Amniotic stem cell (primary cell): Measurements from ENCODE around the gene POLK.
"Not testable (repeated sequence)": the region's sequence is repeated elsewhere in the genome, so short reads cannot be mapped to it uniquely, and the experiment has no call there.

ENCODE experiments used
- DNase-seq: peaks from one replicate; lab custom pipeline; 2025; lab: John Stamatoyannopoulos, UW

The POLK gene

DNA sequence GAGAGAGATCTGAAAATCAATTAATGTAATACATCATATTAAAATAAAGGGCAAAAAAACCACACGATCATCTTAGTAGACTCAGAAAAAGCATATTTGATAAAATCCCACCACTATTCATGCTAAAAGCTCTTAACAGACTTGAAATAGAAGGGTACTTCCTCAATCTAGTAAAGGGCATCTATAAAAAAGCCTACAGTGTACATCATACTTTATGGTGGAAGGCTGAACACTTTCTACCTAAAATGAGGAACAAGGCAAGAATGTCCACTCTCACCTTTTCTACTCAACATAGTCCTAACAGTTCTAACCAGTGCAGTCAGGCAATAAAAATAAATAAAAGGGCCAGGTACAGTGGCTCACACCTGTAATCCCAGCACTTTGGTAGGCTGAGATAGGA lies 38.9 kb downstream of the POLK start:
- DNase-seq: no peak

DNA sequence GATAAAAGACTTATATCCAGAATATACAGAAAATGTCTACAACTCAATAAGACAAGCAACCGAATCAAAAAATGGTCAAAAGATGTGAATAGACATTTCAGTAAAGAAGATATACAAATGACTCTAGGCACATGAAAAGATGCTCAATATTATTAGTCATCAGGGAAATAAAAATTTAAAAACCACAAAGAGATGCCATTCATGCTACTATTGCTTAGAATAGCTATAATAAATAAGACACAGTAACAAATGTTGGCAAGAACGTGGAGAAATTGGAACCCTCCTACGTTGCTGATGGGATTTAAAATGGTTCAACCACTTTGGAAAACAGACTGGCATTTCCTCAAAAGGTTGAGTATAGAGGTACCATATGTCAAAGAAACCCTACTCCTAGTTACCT lies 39.8 kb downstream of the POLK start:
- no peak for DNase-seq

DNA sequence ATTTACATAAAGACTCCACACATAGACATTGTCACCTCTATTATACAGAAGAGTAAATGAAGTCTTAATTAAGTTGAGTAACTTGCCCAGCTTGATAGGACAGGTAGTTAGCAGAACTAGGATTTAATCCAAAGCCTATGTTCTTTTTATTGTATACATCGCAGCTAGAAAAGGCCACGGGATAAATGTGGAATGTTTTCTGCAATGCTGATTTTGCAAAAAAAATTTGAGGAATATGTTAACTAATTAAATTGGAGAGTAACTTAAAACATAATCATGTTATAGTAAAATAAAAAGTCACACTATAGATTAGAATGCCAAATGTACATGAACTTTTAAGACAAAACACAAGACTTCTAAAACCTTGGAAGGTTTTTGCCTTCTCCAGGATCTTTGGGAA lies 41.1 kb downstream of the POLK start:
- no peak for DNase-seq

DNA sequence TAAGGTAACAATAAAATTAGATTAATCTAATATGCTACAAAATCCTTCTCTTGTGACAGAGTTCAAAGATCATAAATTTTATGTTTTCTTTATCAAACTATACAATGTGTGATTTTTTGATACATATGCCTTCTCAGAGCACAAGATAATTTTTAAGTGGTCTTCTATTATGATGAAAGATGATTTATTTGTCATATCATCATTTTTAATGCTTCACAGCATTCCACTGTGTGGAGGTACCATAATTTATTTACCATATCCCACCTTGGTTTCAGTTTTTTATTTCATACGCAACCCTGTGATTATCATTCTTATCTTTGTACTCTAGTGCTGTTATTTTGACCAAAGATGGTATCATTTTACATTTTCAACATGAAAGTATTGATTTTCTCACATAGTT lies 41.7 kb downstream of the POLK start:
- DNase-seq: no peak

DNA sequence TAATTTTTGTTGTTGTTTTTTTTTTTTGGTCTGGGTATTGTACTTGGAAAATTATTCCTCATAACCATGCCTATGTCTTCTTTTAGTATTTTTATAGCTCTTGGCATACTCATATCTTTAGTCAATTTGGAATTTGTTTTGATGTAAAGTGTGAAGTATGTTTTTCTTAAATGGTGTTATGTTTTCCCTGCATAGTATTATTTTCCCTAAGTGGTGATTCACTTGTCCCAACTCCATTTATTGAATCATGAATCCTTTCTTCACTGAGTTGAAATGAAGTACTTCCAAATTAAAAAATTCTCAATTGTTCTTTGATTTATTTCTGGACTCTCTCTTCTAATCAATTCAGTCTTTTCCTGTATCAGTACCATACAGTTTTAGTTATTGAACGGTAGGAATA lies 46.5 kb downstream of the POLK start:
- DNase-seq: no peak

DNA sequence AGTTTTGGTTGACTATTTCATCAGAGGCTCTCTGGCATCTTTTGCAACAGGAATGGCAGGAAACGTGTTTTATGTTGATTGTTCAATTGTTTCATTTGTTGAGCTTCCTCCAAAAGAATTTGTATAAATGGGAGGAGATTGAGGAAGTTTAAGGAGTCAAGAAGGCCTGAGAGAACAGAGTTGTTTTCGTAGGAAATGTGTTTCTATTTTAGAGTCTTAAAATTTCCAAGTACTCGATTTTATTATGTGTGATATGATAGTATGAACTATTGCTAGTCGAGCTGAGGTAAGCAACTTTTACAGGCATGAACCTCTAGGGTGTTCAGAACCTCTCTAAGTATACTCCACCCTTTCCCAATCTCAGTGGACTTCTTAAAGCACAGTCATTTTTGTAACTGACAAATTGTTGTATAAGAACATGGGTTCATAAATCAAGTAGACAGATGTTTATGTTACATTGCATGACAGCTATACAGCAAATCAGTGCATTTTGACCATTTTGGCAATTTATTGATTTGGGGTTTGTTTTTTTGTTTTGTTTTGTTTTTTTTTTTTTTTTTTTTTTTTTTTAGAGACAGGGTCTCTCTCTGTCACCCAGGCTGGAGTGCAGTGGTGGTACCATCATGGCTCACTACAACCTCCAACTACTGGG lies 47.4 kb downstream of the POLK start:
- DNase-seq: no peak

DNA sequence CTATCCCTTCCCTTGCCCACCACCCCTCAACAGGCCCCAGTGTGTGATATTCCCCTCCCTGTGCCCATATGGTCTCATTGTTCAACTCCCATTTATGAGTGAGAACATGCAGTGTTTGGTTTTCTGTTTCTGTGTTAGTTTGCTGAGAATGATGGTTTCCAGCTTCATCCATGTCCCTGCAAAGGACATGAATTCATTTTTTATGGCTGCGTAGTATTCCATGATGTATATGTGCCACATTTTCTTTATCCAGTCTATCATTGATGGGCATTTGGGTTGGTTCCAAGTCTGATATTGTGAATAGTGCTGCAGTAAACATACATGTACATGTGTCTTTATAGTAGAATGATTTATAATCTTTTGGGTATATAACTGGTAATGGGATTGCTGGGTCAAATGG lies 49.0 kb downstream of the POLK start:
- not testable (repeated sequence) for DNase-seq

DNA sequence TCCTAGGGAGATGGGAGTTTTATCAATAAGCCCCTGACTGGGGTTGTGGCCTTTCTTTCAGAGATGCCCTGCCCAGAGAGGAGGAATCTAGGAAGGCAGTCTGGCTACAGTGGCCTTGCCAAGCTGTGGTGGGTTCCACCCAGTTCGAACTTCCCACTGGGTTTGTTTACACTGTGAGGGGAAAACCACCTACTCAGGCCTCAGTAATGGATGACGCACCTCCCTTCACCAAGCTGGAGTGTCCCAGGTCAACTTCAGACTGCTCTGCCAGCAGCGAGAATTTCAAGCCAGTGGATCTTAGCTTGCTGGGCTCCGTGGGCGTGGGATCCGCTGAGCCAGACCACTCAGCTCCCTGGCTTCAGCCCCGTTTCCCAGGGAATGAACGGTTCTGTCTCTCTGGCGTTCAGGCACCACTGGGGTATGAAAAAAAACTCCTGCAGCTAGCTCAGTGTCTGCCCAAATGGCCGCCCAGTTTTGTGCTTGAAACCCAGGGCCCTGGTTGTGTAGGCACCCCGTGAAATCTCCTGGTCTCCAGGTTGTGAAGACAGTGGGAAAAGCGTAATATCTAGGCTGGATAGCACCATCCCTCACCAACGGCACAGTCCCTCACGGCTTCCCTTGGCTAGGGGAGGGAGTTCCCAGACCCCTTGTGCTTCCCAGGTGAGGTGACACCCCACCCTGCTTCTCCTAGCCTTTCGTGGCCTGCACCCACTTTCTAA lies 54.5 kb downstream of the POLK start:
- DNase-seq: not testable (repeated sequence)

DNA sequence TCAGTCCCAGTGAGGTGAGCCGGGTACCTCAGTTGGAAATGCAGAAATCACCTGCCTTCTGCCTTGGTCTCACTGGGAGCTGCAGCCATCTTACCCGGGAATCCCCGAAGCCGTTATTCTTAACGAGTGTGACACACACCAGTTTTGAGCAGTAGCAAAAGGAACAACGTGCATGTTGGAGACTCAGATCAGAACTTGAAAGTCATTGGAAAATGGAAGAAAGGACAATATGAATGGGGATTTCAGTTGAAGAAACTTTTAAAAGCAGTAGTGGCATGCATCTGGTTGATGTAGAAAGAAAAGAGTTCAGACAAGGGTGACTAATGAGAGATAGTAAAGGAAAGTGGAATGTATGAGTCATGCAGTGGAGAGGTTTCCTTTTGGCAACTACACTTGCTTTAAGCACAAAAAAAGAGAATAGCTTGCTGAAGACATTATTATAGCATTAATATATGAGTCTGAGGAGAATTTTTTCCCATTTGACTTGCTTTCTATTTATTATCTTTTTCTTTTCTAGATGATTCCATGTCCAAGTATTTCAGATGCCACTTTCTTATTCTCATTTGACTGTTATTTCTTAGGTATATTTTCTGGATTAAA lies 55.1 kb downstream of the POLK start:
- peak; percentile 87 for DNase-seq

DNA sequence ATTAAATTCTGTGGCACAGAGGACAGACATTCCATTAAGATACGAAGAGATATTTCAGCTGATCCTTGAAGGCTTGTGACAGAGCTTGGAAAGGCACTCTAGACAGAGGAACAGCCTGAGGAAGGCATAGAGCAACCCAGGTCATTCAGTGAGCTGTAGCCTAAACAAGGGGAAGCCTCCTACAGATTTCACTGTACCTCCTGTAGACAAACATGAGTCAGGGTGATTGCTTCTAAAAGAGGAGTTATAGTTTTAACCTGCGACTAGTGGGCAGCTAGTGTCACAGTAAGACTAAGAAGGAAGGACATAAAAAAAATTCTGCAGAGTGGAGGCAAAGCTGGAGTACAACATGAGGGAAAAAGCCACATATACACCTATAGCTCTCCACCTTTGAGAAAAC lies 56.0 kb downstream of the POLK start:
- DNase-seq: no peak

DNA sequence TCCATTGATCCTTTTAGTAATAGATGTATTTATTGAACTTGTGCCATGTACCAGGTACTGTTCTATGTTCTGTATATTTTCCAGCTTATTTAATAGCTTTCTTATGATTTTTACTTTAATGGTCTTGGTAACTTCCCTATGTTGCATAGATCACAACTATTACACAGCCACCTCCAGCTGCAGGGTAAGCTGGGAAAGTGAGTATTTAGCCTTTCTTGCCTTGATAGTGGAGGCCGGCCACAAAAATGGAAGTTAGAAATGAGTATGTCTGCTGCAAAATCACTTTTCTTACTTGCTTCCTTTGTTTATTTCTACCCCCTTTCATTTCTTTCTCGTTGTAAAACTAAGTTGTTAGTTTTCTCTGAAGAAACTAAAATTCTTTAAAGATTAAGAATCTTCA lies 56.5 kb downstream of the POLK start:
- DNase-seq: no peak

DNA sequence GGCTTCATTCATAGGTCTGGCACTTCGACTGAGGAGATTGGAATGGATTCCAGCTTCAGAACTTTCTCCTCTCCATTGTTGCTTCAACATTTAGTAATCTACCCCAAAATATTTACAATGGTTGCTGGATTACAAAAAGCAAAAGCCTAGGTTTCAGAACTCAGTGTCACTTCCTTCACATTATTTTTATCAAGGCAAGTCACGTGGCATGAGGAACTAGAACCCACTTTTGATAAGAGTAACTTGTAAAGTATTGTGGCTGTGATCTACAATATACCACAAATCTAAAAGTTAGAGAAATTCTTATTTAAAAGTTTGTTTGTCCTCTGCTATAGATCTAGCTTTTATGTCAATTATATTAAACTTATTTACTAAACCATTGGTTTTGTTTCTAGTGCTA lies 59.9 kb downstream of the POLK start:
- no peak for DNase-seq

DNA sequence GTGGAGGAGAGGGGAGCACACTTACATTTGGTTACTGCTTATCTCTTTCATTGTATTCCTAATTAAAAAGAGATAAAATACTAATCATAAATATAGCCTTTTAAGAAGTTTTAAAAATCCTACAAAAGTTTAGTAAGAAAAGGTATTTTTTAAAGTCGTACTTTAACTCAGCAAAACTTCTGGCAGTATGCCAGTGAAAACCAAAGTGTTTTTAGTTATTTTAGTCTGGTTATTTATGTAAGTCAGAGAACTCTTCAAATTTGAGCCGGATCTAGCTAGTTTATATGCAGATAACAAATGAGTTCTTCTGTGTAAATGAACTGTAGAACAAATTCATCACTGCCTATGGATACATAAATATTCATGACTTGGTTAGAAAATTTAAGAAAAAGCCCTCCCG lies 63.1 kb downstream of the POLK start:
- no peak for DNase-seq

DNA sequence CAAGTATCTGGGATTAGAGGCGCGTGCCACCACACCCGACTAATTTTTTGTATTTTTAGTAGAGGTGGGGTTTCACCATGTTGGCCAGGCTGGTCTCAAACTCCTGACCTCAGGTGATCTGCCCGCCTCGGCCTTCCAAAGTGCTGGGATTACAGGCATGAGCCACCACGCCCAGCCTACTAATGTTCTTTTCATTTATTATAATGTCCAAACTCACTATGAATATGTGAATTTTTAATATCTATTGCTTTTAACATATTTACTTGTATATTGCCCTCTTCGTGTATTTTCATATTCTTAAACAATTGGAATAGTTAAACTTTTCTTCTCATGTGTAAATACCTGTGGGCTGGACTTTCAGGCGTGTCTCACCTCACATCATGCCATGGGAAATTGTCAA lies 66.6 kb downstream of the POLK start:
- DNase-seq: not testable (repeated sequence)

DNA sequence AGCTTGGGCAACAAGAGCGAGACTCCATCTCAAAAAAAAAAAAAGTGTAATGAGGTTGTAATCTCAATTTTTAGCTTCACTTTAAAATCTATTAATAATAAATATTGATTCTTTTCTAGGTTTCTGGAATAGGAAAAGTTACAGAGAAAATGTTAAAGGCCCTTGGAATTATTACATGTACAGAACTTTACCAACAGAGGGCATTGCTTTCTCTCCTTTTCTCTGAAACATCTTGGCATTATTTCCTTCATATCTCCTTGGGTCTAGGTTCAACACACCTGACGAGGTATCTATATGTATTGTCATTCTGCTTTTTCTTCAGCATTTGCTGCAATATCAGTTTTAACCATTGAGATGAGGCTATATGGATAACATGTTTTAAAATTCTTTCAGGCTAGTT lies 73.0 kb downstream of the POLK start:
- DNase-seq: no peak

DNA sequence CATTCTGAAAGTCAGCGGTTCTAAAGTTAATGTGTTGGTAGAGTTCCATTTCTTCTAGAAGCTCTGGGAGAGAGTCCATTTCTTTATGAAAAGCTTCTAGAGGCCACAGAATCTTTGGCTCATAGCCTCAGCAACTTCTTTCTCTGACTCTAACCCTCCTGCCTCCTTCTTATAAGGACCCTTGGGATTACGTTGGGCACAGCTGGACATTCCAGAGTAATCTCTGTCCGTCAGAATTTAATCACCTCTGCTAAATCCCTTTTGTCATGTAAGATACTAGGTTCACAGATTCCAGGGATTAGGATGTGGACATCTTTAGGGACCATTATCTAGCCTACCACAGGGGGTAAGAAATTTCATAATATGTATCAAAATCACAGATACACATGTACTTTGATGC lies 77.0 kb downstream of the POLK start:
- no peak for DNase-seq

DNA sequence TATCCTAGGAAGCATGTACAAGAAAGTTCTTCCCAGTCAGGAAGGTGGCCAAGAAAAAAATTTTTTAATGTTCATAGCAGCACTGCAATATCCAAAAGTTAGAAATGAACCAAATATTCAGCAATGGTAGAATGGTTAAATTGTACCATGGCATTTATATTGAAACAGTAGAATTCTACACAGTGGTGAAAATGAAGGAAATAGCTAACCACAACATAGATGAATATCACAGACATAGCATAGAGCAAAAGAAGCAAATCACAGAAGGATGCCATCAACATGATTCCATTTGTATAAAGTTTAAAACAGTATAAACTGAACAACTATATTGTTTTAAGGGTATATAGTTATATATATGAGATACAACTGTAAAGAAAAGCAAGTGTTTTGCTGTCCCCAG lies 88.8 kb downstream of the POLK start:
- DNase-seq: no peak

DNA sequence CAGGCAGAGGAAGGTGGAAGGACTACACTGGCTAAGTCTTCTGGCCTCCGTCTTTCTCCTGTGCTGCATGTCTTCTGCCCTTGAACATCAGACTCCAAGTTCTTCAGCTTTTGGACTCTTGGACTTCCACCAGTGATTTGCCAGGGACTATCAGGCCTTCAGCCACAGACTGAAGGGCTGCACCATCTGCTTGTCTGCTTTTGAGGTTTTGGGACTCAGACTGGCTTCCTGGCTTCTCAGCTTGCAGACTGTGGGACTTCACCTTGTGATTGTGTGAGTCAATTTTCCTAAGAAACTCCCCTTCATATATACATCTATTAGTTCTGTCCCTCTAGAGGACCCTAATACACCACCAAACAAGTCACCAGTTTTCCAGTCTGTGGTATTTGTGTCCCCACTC lies 89.9 kb downstream of the POLK start:
- DNase-seq: no peak

DNA sequence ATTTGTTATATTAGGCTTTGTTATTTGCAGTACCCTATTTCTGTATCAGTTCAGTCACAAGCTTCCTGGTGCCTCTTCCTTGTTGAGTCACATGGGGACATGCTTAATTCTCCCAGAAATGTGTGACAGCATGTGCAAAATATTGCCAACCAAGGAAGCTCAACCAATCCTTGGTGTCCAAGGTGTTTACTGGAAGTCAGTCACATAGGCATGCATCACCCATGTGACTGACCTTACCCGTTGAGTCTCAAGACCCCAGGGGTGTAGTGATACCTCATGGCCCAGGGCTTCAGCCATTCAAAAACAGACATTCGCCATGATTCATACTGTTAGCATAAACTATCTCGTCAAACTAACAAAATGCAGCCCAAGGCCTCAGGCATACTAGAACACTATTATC lies 90.3 kb downstream of the POLK start:
- no peak for DNase-seq

DNA sequence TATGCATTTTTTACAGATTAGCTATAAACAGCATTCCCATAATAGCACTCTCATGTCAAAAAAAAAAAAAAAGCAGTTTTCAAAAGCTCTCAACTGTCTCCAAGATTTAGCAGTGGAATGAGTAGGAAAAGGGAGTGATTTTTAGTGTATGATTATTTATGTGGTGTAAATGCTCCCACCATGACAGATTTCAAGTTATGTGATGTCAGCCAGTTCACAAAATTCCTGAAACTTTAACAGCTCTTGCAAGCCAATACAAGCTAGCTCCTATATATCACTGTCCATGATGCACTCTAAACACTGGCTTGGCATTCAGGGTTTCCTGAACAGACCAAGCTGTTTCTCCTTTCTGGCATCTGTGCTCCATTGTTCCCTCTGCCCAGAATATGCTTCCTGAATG lies 91.7 kb downstream of the POLK start:
- no peak for DNase-seq

DNA sequence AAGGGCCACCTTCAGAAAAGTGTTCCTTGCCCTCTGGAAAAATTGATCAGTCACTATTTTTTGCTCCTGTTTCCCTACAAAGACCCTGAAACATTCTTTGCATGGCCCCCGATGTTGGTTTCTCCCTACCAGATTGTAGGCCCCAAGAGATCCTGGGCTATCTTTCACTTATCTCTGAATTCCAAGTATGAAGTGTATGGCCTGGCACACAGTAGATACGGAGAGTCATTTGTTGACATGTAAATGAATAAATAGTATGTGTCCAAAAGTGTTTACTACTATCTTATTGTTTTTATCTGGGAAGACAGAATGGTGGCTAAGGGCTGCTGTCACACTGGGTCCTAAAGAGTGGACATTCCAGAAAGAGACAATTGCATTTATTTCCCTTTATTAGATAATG lies 92.1 kb downstream of the POLK start:
- DNase-seq: no peak

DNA sequence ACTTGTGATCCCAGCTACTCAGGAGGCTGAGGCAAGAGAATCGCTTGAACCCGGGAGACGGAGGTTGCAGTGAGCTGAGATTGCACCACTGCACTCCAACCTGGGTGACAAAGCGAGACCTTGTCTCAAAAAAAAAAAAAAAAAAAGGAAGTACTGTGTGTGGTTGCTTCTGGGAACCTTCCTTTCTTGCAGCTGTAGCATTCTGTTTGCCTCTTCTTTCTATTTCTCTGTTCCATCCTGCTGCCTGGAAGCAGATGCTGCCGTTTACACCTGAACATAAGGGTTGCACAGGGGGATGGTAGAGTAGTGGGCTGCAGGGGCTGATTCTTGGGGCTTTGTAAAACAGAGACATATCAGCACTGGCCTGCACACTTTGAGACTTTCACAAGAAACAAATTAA lies 95.7 kb downstream of the POLK start:
- DNase-seq: not testable (repeated sequence)

DNA sequence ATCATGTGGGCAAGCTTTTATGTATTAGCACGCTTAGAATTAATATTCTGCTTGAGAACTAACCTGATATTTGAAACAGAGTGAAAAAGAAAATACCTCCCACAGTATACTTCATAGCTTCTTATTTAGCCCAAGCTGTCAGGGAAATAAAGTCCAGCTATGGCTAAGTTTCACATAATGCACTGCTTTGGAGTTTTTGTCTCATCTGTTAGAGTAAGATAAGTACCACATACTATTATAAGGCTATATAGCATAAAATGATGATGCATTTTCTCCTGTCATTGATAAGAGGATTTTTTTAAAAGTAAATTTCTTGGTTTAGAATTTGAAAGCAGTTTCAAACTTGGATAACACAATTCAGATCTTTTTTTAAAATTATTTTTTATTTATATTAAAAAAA lies 97.2 kb downstream of the POLK start:
- DNase-seq: no peak

DNA sequence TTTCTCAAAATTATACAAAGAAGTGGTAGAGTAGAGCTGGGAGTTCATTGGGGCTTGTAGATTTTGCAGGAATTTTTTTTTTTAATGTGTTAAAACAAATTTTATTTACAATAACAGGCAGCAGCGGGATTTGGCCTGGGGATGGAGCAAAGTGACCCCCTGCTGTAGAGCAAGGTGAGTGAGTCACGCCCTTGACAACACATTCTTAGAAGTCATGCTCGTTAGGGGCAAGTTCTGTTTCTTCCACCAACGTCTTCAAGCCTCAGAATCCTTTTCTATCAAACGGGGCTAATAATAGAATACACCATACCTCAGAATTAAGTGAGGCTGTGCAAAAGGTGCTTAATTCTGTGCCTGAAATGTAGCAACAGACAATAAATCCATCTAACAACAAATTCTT lies 98.5 kb downstream of the POLK start:
- no peak for DNase-seq
